Measurements from ENCODE around the gene RECQL5.

DNA sequence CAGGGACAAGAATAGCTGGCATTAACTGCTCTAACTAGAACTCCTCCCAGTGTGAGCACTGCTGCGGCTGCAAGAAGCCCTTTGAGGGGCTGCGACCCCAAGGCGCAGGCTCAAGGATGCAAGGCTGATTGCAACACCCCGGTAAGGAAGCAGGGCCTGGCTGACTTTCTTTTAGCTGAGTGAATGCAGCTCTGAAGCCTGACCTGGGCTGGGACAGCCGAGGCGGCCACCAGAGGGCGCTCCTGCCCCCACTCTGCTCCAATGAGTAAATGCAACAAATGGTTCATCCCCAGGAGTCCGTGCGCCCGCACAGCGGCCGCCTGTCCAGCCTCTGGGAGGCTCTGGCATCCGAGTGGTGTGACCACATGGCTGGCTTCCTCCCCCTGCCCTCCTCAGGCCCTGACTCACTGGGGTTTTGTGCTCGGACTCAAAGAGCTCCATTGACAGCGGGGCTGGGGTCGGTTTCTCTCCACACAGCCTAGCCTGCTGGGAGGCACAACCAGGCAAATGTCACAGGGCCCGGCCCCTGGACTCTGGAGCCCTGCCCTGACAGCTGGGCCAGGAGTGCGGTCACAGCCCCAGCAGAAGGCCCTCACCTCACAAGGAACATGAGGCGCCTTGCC lies 34.0 kb downstream of the RECQL5 start, which contains the start of gene SMIM5:
- TF ChIP-seq CTCF (IDR thresholded peaks at IDR 0.05) (peak; percentile 93 to 99 (median 96)), POLR2A (IDR thresholded peaks at IDR 0.05) (no peak)
